GM21526 (cell line): ENCODE results near the gene TTYH3.

ENCODE experiments used
- ATAC-seq: cut with Tn5 transposase; IDR thresholded peaks from one replicate; pipeline ENCODE4 v1.9.1; 2021; ENCODE audit warnings: moderate library complexity; ENCODE audit not compliant: unreplicated experiment, low FRiP score

TTYH3 gene

GRCh38 chr7:2633538-2634266 lies 1.9 kb downstream of the TTYH3 start:
- no peak for ATAC-seq

- ATAC-seq = no peak
Measured at GRCh38 chr7:2634267-2635145, 2.7 kb downstream of the TTYH3 start.

- ATAC-seq = no peak
Measured at GRCh38 chr7:2635148-2635668, 3.4 kb downstream of the TTYH3 start.

GRCh38 chr7:2635810-2636701 lies 4.3 kb downstream of the TTYH3 start:
- ATAC-seq = no peak

GRCh38 chr7:2637066-2637471 lies 5.3 kb downstream of the TTYH3 start:
- ATAC-seq = no peak

GRCh38 chr7:2637505-2638223 lies 5.9 kb downstream of the TTYH3 start:
- no peak for ATAC-seq

- no peak for ATAC-seq
Measured at GRCh38 chr7:2638224-2638991, 6.6 kb downstream of the TTYH3 start.

- ATAC-seq = no peak
Measured at GRCh38 chr7:2639181-2639681, 7.4 kb downstream of the TTYH3 start.

GRCh38 chr7:2639695-2640481 lies 8.1 kb downstream of the TTYH3 start:
- ATAC-seq = no peak

- ATAC-seq = no peak
Measured at GRCh38 chr7:2640482-2640830, 8.7 kb downstream of the TTYH3 start.

- ATAC-seq = no peak
Measured at GRCh38 chr7:2640846-2641316, 9.1 kb downstream of the TTYH3 start.

- ATAC-seq = no peak
Measured at GRCh38 chr7:2641406-2642393, 9.9 kb downstream of the TTYH3 start.

GRCh38 chr7:2643386-2644219 lies 11.8 kb downstream of the TTYH3 start:
- no peak for ATAC-seq

- ATAC-seq = no peak
Measured at GRCh38 chr7:2644220-2644561, 12.4 kb downstream of the TTYH3 start.

- no peak for ATAC-seq
Measured at GRCh38 chr7:2644562-2645273, 12.9 kb downstream of the TTYH3 start.
